ENCODE data around the gene ITIH2.

DNA sequence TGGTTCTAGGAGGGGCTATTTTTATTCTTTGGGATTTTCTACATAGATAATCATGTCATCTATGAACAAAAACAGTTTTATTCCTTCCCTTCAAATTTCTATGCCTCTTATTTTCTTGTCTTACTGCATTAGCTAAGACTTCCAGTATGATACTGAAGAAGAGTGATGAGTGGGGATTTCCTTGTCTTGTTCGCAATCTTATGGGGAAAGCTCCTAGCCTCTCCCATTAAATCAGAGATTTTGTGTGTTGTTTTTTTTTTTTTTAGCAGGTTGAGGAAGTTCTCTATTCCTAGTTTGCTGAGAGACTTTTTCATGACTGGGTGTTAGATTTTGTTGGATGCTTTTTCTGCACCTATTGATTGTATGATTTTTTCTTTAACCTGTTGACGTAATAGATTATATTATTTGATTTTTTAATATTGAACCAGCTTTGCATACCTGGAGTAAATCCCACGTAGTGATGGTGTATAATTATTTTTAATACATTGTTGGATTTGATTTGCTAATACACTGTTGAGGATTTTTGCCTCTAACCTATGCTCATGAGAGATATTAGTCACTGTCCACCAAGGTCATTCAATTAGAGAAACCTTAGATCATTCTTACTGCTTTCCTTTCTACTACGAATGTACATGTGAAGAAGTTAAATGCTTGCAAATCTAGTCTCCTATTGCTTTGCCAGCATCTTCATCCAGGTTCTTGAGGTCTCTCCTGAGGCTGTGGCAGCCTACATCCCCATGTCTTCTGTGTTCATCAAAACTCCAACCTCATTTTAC is 91.3 kb downstream of the ITIH2 start:
- TF ChIP-seq, protein P1, sequence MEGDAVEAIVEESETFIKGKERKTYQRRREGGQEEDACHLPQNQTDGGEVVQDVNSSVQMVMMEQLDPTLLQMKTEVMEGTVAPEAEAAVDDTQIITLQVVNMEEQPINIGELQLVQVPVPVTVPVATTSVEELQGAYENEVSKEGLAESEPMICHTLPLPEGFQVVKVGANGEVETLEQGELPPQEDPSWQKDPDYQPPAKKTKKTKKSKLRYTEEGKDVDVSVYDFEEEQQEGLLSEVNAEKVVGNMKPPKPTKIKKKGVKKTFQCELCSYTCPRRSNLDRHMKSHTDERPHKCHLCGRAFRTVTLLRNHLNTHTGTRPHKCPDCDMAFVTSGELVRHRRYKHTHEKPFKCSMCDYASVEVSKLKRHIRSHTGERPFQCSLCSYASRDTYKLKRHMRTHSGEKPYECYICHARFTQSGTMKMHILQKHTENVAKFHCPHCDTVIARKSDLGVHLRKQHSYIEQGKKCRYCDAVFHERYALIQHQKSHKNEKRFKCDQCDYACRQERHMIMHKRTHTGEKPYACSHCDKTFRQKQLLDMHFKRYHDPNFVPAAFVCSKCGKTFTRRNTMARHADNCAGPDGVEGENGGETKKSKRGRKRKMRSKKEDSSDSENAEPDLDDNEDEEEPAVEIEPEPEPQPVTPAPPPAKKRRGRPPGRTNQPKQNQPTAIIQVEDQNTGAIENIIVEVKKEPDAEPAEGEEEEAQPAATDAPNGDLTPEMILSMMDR (IDR thresholded peaks at IDR 0.05; ENCODE audit: insufficient read depth, low read length, poor library complexity, severe bottlenecking), result no peak
- no peak for TF ChIP-seq EZH2phosphoT487 (conservative IDR thresholded peaks at IDR 0.05; ENCODE audit: low read length)
